Skeletal muscle cell (primary cell): ENCODE results near the gene SLC39A7.

Source experiments
- DNase-seq: peaks from one replicate; pipeline ENCODE4 v3.0.0-alpha.2; 2010; ENCODE audit warnings: low read depth
- H3K4me3 ChIP-seq: 2 replicates; pipeline ENCODE4 v1.5.1; 2011; ENCODE audit warnings: low read depth, mild to moderate bottlenecking, control low read depth, low read length, moderate library complexity

SLC39A7 gene

DNA sequence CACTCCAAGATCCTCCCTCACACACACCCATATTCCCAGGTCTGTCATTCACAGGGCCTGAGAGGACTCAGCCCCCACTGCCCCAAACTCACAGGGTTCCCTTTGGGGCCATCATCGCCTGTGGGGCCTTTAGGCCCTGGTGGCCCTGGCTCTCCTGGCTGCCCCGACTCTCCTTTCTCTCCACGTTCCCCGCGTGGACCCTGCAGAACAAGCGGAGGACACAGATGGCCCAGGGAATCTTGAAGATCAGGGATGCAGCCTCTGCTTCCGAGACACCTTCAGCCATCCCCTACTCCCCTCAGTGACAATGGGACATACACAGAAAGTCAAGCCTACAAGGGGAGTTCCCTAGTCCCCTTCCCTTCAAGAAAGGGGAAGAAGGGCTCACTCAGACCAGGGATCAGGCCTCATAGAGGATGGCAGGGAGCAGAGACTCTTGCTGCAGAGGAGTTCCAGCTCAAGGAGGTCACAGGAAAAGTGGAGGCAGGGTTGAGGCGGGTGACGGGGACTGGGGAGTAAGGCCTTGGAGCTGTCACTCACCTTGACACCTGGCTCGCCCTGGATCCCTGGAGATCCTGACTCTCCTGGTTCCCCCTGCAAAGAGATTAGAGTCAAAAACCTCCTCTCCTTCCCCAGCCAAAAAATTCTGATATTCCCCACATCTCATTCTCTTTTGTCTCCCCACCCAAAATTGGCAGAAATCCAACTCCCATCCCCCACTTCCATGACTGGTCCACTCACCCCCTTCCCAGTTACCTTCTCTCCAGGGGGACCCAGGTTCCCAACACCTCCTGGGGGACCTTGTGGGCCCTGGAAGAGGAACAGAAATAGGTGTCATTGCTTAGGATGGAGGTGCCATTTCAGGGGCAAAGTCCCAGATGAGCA is 31.1 kb upstream of the SLC39A7 start:
- H3K4me3 ChIP-seq: no peak overlapping the region
- no peak for DNase-seq

DNA sequence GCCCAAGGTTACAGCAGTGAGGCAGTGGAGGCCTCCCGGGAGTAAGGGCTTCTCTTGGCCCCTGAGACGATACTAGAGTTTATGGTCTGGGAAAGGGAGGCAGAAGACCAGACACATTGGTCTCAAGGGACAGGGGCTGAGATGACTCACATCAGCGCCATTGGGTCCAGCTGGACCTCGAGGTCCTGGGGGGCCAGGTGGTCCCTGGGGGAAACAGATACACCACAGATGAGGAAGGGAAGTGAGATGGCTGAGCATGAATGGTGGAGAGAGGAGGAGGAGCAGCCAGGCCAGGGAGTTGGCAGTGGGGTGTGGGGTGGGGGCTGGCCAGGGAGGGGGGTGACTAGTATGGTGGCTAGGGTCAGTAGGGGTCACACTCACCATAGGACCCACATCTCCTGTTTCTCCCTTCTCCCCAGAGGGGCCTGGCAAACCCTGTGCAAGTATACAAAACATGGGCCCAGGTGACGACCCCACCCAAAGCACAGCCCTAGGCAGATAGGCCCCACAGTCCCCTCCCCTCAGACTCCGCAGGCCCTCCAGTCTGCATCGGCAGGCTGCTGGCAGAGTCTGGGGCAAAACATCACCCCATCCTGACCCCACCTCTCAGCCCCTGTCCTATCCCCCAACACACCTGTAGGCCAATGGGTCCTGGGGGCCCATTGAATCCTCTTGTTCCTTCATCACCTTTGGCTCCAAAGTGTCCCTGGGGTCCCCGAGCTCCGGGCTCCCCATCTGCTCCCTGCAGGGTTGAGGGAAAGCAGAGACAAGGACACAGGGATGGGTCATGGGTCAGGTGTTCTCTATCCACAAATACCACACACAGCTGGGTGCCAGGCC is 30.3 kb upstream of the SLC39A7 start:
- no peak for DNase-seq
- no peak overlapping the region for H3K4me3 ChIP-seq

GRCh38 chr6:33171016-33171879 is 29.4 kb upstream of the SLC39A7 start:
- H3K4me3 ChIP-seq: no peak overlapping the region
- DNase-seq: no peak

GRCh38 chr6:33171880-33172687 is 28.6 kb upstream of the SLC39A7 start:
- no peak overlapping the region for H3K4me3 ChIP-seq
- no peak for DNase-seq

DNA sequence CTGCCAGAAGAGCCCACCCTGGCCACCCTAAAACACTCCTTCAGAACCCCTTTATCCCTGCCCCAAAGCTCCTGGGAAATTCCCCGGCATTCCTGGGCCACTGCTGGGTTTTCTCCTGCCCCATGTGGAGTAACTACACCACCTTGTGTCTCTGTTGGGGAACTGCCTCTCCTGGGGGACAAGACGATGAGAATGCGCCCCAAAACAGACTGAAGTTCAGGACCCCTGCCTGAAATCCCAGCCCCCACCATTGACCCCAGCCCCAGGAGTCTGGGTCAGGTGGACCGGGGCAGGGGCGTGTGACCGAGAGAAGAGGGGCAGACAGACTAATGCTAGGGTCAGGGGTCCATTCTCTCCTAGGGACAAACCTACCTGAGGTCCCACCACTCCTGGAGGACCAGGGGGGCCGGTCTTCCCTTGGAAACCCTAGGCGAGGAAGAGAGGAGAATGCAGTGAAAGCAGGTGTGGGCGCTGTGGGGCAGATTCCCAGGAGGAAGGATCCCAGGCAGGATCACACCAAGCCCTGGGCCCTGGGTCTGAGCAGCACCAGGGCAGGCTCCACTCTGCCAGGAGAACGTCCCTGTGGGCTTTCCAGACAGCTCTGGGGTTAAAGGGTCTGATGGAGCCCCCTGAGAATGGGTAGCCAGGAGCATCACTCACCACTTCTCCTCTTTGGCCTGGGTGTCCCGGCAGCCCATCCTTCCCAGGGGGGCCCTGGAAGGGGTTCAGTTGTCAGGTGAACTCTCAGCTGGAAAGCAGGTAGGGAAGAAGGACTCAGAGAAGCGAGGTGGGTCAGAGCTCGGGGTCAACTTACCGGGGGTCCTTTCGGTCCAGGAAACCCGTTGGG is 27.8 kb upstream of the SLC39A7 start:
- no peak for DNase-seq
- no peak overlapping the region for H3K4me3 ChIP-seq

DNA sequence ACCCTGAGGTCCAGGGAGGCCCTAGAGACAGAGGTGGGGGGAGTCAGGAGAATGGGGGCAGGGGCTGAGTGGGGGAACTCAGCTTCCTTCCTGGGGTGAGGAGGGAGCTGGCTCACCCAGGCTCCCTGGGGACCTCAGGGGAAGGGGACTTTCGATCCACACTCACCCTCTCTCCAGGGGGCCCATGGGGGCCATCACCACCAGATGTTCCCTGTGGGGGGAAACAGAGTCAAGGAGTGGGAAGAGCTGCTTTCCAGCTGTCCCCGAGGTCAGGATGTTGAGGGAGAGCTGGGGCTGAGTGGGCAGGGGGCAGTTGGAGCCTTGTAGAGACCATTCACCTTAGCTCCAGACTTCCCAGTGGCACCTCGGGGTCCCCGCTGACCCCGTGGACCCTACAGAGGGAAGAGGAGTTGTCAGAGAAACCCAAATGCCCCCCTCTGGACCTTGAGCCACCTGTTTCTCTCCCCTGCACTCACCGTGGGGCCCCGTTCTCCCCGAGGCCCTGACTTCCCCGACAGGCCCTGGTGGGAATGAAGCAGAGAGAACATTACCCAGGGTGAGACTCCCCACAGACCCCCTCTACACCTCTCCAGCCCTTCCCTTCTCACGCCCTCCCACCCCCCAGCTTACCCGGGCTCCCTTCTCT is 27.0 kb upstream of the SLC39A7 start:
- H3K4me3 ChIP-seq: no peak overlapping the region
- DNase-seq: no peak

- DNase-seq: no peak
- H3K4me3 ChIP-seq: no peak overlapping the region
These were observed 25.9 kb upstream of the SLC39A7 start for GRCh38 chr6:33174784-33175183.

DNA sequence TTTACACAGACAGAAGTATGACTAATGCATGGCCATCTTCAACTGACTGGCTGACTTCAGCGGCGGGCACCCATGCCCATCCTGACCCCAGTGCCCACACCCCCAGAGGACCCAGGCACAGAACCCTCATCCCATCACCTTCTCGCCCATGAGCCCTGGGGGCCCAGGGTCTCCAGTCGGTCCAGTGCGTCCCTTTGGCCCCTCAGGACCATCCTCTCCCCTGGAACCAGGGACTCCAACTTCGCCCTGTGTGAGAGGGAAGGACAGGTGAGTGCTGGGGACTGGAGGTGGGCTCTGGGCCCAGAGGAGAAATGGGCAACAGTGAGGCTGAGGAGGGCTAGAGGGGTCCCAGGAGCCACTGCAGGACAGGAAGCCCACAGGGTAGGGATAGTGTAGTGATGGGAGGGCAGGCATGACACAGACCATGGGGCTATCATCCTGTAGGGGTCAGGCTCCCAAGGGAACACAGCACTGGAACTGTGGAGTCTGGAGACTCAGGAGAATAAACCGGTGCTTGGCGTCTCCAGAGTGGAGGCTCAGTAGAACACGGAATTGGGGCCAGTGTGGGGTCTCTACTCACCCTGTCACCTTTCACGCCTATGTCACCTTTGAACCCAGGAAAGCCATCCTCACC is 25.1 kb upstream of the SLC39A7 start:
- no peak for DNase-seq
- H3K4me3 ChIP-seq: no peak overlapping the region

DNA sequence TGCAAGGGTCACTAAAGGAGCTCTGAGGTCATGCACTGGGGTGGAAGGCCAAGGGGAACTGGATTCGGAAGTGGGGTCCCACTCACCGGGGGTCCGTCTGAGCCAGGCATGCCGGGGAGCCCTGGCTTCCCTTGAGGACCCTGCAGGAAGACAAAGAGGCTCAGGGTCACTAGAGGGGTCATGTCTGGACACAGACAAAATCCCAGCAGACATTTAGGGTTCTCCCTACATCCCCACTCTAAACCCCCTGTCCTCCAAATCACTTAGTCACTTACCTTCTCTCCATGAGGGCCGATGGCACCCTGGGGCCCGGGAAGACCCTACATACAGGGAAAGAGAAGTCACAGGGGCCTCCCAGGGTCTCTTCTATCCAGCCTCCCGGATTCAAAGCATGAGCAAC is 23.8 kb upstream of the SLC39A7 start:
- H3K4me3 ChIP-seq: no peak overlapping the region
- no peak for DNase-seq

- no peak for DNase-seq
- no peak overlapping the region for H3K4me3 ChIP-seq
These were observed 22.9 kb upstream of the SLC39A7 start for GRCh38 chr6:33177552-33178446.

DNA sequence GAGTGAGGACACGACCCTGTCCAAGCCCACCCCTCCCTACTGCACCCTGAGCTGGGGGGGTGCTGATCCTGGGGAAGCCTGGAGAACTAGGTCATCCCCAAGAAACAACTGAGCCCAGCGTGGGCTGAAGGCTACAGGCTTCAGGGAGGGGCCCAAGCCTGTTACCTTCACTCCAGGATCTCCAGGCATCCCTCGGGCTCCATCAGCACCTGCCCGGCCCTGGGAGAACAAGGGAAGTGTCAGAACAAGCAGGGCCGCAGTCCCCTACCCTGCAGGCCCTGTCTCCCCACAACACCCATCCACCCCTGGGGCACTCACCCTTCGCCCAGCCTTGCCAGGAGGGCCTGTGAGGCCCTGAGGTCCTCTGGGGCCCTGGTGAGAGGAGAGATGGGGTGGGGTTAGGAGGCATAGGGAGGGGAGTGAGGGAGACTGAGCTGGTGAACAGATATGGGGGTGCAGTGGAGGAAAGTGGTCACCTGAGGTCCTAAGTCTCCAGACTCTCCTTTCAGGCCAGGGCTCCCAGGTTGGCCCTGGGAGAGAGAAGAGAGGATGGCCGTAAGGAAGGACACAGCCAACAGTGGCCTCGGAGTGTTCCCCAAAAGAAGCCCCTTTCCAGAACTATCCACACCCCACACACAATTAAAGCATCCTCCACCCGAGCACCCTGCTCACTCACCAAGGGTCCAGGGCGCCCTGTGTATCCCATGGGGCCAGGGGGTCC is 21.8 kb upstream of the SLC39A7 start:
- no peak for DNase-seq
- no peak overlapping the region for H3K4me3 ChIP-seq

- no peak overlapping the region for H3K4me3 ChIP-seq
- DNase-seq: no peak
These were observed 19.5 kb upstream of the SLC39A7 start for GRCh38 chr6:33181141-33181540.

GRCh38 chr6:33183071-33183683 is 17.5 kb upstream of the SLC39A7 start:
- H3K4me3 ChIP-seq: no peak overlapping the region
- no peak for DNase-seq

DNA sequence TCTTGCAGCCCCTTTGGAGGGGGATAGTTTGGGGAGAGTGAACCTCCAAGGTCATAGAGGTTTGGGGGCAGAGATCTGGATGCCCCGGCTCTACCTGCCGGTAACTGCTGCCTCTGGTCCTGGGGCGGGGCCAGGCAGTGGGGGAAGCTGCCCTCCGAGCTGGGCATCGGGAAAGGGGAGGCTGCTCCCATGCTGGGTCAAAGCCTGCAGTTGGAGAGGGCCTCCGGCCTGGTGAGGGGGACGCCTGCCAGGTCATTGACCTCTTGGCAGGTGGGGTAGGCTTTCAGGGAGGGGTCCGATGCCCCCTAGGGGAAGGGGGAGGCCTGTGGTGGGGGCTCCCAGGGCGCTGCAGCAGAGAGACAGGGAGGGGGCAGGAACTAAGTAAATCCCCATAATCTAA is 15.5 kb upstream of the SLC39A7 start:
- H3K4me3 ChIP-seq: no peak overlapping the region
- no peak for DNase-seq

DNA sequence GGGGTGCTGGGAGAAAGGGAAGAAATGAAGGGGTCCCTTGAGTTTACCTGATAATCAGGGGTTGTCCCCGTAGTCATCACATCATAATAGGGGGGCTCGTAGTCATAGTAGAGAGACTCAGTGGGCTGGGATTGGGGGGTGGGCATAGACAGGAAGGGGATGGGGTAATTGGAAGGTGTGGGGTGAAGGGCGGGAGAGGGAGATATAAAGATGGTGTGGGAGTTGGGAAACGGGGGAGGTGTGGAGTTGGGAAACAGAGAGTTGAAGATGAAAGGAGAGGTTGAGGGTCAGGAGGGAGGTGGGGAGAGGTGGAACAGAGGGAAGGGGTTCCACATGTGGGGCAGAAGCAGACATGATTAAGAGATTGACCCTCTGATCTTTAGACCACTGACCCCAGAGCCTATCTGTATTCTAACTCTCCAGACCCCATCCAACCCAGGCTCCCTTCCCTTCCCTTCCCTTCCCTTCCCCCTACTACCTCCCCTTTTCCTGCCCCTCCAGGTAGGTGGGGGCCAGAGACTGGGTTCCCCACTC is 14.9 kb upstream of the SLC39A7 start:
- DNase-seq: no peak
- H3K4me3 ChIP-seq: no peak overlapping the region
